Vagina (tissue), 2 donors: Measurements from ENCODE around the gene USP40.

Source experiments
- POLR2A ChIP-seq, 2 donors: fragments of 450-650 bp; IDR thresholded peaks; one replicate each; pipeline ENCODE4 v1.6.1; 2017; ENCODE audit warnings: antibody characterized with exemption in 2 of 2, mild to moderate bottlenecking in 2 of 2, moderate library complexity in 2 of 2
- POLR2AphosphoS5 ChIP-seq, 2 donors: sonication (generic); formaldehyde crosslinking; IDR thresholded peaks; one replicate each; pipeline ENCODE4 v1.9.0; 2017; ENCODE audit warnings: antibody characterized with exemption in 2 of 2, mild to moderate bottlenecking in 2 of 2, low read depth in 1 of 2; ENCODE audit not compliant: insufficient read depth in 1 of 2

DNA sequence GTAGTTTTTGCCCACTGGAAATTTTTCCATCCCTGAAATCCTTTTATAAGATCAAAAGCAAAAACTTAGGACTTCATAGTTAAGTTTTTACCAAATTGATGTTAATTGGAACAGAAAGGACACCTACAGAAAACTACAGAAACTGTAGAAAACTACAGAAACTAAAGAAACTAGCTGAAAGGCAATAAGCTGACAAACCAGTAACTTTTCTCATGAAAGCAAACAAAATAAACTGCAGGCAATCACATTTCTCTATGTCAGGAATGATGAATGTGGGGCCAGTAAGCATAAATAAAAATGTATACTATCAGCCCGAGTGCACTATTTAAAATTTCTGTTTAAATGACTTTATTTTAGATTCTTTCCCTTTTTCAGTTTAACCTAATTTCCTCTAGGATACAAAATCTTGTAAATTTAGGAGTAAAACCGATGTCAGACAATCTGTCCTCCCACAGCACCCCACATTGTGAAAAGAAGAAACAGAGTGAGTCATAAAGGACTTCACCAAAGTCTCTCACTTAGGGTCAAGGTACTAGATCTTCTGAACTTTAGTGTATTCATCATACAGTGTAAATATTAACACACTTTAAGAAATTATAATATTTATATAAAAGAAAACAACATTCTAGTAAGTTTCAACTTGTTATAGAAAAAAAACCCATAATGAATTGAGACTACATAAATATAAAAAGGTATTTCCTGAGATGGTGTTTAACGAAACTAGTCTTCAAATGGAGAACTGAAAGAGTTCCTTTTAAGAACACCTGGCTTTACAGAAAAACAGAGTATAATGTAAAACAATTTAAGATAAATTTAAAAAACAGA is 46.6 kb downstream of the USP40 start:
- TF ChIP-seq POLR2AphosphoS5 (IDR thresholded peaks at IDR 0.05; ENCODE audit: insufficient read depth in 1 of 2, low read depth in 1 of 2) (no peak), POLR2A (IDR thresholded peaks at IDR 0.05) (no peak)
